ENCODE measurements around the gene PRR36.

GRCh38 chr19:7913652-7914051 lies 39.5 kb upstream of the PRR36 start:
- no peak for TF ChIP-seq CTCF (IDR thresholded peaks at IDR 0.05)
- no peak for TF ChIP-seq EZH2 (IDR thresholded peaks at IDR 0.05)

All from neural progenitor cell (in vitro differentiated cells).